RWPE2 (cell line): ENCODE data around the gene PTPRR.

Experiments used
- ATAC-seq: fragments of 200-7000 bp; cut with Tn5 transposase; 3 replicates; pipeline ENCODE4 v1.9.1; 2021; ENCODE audit warnings: low read depth
- DNase-seq: peaks from one replicate; pipeline ENCODE4 v3.0.0-alpha.2; 2020; ENCODE audit warnings: low spot score
- H3K27ac ChIP-seq: fragments of 450-650 bp; 2 replicates; pipeline ENCODE4 v1.5.1; 2017; ENCODE audit warnings: mild to moderate bottlenecking; ENCODE audit not compliant: poor library complexity, severe bottlenecking
- H3K27me3 ChIP-seq: fragments of 250-450 bp; sonication (Bioruptor Pico); 2 replicates; pipeline ENCODE4 v1.5.1; 2021; ENCODE audit warnings: mild to moderate bottlenecking, moderate library complexity; ENCODE audit not compliant: insufficient read depth, poor library complexity, severe bottlenecking
- H3K36me3 ChIP-seq: fragments of 250-450 bp; sonication (Bioruptor Pico); 2 replicates; pipeline ENCODE4 v1.5.1; 2020; ENCODE audit warnings: low read depth, mild to moderate bottlenecking, moderate library complexity
- H3K4me1 ChIP-seq: fragments of 250-450 bp; sonication (Bioruptor Pico); 2 replicates; pipeline ENCODE4 v1.5.1; 2021; ENCODE audit warnings: mild to moderate bottlenecking, moderate library complexity; ENCODE audit not compliant: insufficient read depth, poor library complexity, severe bottlenecking
- H3K4me3 ChIP-seq: fragments of 250-450 bp; sonication (Bioruptor Pico); 2 replicates; pipeline ENCODE4 v1.5.1; 2021; ENCODE audit warnings: mild to moderate bottlenecking, moderate library complexity; ENCODE audit not compliant: severe bottlenecking
- H3K9me3 ChIP-seq: fragments of 250-450 bp; sonication (Bioruptor Pico); 2 replicates; pipeline ENCODE4 v1.5.1; 2021; ENCODE audit warnings: mild to moderate bottlenecking, moderate library complexity; ENCODE audit not compliant: severe bottlenecking
- TF ChIP-seq, protein P1 (sequence below): fragments of 450-650 bp; IDR thresholded peaks from one replicate; pipeline ENCODE4 v1.5.1; 2017; ENCODE audit warnings: mild to moderate bottlenecking, moderate library complexity; ENCODE audit not compliant: poor library complexity, severe bottlenecking

PTPRR gene

GRCh38 chr12:70895956-70896355, 24.6 kb downstream of the PTPRR start:
- H3K4me1 ChIP-seq, result no peaks in the 10 kb centered on the region
- no peaks in the 10 kb centered on the region for H3K9me3 ChIP-seq
- H3K36me3 ChIP-seq, result no peaks in the 10 kb centered on the region
- DNase-seq, result no peak
- ATAC-seq, result no peak
- TF ChIP-seq, protein P1, sequence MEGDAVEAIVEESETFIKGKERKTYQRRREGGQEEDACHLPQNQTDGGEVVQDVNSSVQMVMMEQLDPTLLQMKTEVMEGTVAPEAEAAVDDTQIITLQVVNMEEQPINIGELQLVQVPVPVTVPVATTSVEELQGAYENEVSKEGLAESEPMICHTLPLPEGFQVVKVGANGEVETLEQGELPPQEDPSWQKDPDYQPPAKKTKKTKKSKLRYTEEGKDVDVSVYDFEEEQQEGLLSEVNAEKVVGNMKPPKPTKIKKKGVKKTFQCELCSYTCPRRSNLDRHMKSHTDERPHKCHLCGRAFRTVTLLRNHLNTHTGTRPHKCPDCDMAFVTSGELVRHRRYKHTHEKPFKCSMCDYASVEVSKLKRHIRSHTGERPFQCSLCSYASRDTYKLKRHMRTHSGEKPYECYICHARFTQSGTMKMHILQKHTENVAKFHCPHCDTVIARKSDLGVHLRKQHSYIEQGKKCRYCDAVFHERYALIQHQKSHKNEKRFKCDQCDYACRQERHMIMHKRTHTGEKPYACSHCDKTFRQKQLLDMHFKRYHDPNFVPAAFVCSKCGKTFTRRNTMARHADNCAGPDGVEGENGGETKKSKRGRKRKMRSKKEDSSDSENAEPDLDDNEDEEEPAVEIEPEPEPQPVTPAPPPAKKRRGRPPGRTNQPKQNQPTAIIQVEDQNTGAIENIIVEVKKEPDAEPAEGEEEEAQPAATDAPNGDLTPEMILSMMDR, result no peak
- H3K27ac ChIP-seq, result no peak overlapping the region
- H3K27me3 ChIP-seq, result no peaks in the 10 kb centered on the region
- H3K4me3 ChIP-seq, result no peak overlapping the region

DNA sequence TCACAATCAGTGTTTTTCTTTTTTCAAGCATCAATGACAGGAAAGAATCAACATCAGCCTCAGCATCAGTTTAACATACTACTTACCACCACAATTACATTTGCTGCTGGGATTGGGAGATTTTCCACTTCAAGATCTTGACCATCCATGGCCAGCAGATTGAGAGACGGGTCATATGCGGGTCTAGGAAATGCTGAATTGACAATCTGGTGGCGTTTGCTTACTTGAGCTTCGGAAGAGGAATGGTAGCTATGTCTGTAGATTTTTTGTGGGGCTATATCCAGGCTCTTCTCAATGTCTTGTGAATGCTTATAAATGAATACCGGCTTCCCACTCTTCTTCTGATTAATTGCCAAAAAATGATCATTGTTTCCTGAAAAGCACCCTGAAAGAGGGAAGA, 27.9 kb downstream of the PTPRR start:
- no peak for DNase-seq

GRCh38 chr12:70890895-70891832, 29.4 kb downstream of the PTPRR start:
- H3K9me3 ChIP-seq, result no peaks in the 10 kb centered on the region
- ATAC-seq, result no peak
- H3K36me3 ChIP-seq, result no peaks in the 10 kb centered on the region

More for the DNA sequence above, 27.9 kb downstream of the PTPRR start:
- no peaks in the 10 kb centered on the region for H3K4me1 ChIP-seq
- H3K36me3 ChIP-seq, result no peaks in the 10 kb centered on the region
- no peaks in the 10 kb centered on the region for H3K27me3 ChIP-seq
- no peak overlapping the region for H3K27ac ChIP-seq
- ATAC-seq, result no peak
- TF ChIP-seq, protein P1, result no peak
- no peaks in the 10 kb centered on the region for H3K9me3 ChIP-seq
- no peak overlapping the region for H3K4me3 ChIP-seq

GRCh38 chr12:70885956-70886355, 34.6 kb downstream of the PTPRR start:
- Histone ChIP-seq H3K4me3 (no peak overlapping the region), H3K27ac (no peak overlapping the region), H3K36me3 (no peaks in the 10 kb centered on the region), H3K9me3 (no peaks in the 10 kb centered on the region), H3K27me3 (no peaks in the 10 kb centered on the region), H3K4me1 (no peaks in the 10 kb centered on the region)
- TF ChIP-seq, protein P1, result no peak
- no peak for ATAC-seq
- DNase-seq, result no peak

More at GRCh38 chr12:70890895-70891832, 29.4 kb downstream of the PTPRR start:
- Histone ChIP-seq H3K27ac (no peak overlapping the region), H3K4me1 (no peaks in the 10 kb centered on the region), H3K4me3 (no peak overlapping the region), H3K27me3 (no peaks in the 10 kb centered on the region)
- no peak for DNase-seq
- TF ChIP-seq, protein P1, result no peak

- no peak for DNase-seq
- Histone ChIP-seq H3K9me3 (no peaks in the 10 kb centered on the region), H3K27me3 (no peaks in the 10 kb centered on the region), H3K36me3 (no peaks in the 10 kb centered on the region), H3K4me1 (no peaks in the 10 kb centered on the region), H3K4me3 (no peak overlapping the region), H3K27ac (no peak overlapping the region)
- ATAC-seq, result no peak
- TF ChIP-seq, protein P1, result no peak
These were observed 36.7 kb downstream of the PTPRR start for GRCh38 chr12:70883855-70884254.
